ENCODE results near the gene RHOBTB1.

- TF ChIP-seq, protein P1, sequence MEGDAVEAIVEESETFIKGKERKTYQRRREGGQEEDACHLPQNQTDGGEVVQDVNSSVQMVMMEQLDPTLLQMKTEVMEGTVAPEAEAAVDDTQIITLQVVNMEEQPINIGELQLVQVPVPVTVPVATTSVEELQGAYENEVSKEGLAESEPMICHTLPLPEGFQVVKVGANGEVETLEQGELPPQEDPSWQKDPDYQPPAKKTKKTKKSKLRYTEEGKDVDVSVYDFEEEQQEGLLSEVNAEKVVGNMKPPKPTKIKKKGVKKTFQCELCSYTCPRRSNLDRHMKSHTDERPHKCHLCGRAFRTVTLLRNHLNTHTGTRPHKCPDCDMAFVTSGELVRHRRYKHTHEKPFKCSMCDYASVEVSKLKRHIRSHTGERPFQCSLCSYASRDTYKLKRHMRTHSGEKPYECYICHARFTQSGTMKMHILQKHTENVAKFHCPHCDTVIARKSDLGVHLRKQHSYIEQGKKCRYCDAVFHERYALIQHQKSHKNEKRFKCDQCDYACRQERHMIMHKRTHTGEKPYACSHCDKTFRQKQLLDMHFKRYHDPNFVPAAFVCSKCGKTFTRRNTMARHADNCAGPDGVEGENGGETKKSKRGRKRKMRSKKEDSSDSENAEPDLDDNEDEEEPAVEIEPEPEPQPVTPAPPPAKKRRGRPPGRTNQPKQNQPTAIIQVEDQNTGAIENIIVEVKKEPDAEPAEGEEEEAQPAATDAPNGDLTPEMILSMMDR (IDR thresholded peaks at IDR 0.05 in 4 of 5, conservative IDR thresholded peaks at IDR 0.05 in 1 of 5) = no peak
- TF ChIP-seq POLR2A (IDR thresholded peaks at IDR 0.05) = no peak
These were observed 90.3 kb downstream of the RHOBTB1 start for GRCh38 chr10:60853637-60854036.
